ENCODE results near the gene TFG.

Gene TFG

DNA sequence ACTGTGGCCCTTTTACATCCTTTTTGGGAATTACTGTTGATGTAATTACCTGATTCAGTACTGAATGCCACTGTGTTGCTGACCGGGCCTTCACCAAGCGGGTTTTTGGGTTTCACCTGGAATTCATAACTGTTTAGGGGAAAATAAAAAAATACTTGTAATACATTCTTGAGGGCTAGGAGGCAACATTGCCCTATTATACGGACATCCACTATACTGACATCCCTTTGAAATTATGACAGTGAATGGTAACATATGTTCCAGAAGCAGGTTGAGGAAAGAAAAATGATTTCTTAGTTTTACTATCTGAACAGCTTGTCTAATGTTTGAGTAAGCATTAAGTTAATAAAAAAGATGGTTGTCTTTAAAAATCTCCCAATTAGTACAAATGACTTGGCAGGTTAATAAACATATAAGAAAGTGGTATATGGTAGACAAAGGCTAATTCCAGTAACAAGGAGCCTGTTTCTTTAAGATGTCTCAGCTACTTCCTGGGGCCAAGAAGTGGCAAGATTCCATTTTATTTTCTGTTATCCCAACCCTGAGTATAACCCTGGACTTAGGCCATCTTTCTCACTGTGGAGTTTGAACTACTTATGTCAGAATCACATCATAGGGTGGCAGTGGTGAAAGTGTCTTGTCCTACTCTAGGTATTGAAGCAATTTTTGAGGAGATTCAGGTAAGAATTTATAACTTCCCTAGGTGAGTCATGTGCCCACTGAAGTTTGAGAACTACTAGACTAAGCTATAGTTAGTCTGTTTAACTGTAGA is 45.5 kb downstream of the TFG start:
- no peak for DNase-seq (ENCODE audit: low read depth in 3 of 3)

DNA sequence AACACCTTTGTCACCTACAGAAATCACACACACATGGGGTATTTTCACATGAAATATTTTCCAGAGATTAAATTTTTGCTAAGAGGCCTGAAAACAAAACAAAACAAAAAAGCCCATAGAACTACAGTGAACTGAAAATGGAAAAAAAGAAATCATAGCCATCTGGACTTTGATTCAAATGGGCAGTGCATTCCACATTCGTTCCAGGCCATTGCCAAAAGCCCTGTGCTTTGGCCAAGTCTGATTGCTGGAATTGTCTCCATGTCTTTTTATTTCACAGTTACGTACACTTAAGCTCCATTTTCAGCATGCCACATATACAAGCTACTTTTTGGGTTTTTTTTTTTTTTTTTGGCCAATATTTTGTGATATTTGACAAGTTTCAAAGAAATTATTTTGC is 47.1 kb downstream of the TFG start:
- DNase-seq (ENCODE audit: low read depth in 3 of 3), result no peak

DNA sequence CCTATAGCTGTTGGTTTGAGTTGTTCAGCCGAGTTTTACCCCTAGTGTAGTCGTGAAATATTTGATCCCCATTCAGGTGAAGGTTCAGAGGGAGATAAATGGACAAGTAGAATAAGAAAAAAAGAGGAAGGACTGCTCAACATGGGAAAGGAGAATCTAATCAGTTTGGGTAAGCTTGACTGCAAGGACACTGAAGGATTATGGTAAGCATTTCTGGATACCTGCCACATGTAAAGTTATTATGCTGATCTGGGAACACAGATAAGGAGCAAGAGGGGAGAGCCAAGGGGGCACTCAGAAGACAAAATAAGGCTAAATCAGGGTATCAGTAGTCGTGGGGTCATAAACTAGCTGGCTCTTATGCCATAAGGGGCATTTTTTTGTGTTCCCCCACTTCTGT is 49.9 kb downstream of the TFG start:
- no peak for DNase-seq (ENCODE audit: low read depth in 3 of 3)

DNA sequence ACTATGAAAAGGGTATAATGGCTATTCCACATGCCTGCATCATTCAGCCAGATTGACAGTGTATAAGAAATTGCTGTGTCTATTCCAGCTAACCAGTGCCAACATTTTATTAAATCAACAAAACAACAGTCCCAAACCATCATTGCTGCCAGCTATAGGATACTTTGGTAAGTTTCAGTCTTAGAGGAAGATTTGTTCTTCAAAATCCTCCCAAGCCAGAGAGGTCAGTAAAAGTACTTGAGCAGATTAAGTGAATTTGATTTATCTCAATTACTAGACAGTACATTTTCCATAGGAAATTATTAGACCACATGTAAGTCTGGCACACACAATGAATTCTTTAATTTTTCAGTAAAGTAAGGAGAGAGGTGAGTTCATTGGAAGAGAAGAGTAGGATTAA is 50.7 kb downstream of the TFG start:
- no peak for DNase-seq (ENCODE audit: low read depth in 3 of 3)

DNA sequence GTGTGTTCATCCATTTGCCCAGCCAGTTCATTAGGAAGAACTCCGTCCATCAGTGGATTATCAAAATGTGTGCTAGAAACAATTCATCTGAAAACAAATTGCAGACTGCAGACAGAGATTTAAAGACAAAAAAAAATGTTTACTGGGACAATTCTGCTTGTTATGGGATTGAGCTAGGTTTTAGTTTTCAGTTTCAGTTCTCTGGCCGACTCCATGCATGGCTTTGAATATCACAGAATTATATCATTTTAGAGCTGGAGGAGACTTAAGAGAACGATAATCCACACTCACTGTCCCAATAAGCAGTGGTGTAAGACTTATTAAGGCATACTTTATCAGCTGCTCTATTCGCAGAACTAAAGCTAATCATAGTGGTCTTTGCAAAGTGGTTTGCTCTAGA is 51.1 kb downstream of the TFG start:
- no peak for DNase-seq (ENCODE audit: low read depth in 3 of 3)

DNA sequence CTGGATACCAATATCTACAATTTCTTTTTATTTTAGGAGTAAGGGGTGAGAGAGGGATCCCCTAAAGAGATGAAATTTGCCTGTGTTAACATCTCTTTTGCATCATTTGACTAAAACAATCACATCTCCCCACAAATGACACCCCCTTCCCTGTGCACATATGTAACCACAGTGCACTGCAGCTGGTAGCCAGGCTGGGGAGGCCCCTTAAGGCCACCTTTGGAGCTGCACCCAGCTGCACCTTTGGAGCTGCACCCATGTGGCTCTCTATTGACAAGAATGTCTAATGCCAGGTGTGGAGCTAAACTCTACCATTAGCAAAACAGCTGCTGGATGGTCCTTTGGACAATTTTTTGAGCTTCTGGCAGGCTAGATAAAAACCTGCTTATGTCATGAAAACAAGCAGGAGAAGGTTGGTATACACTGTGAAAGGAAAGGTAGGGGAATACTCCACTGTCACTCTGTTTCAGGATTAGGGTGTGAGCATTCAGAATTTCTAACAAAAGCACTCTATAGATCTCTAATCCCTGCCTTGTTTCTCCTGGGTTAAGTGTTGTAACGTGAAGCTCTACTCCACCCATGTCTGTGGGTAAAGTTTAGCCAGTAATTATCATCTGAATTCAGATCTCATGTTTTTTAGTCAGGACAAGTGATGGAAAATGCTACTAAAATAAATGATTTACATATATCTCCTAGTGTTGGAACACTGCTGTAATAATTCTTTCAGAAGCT is 52.1 kb downstream of the TFG start:
- DNase-seq (ENCODE audit: low read depth in 3 of 3), result no peak

DNA sequence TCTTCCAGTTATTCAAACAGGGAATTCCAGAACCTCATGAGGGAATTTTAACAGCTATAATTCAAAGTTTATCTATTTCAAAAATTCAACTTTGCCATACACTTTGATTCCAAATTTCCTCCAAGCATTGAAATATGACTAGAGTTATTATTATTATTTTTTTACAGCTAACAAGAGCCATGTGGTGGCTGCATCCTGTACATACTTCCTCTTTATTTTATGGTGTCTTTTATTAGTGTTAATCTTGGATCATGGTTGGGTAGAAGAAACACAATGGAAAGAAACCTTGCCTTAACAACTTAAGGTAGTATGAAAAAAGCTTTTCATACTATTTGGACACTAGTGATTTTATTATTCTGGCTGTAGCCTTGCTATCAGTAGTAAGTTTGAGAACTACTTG is 52.7 kb downstream of the TFG start:
- DNase-seq (ENCODE audit: low read depth in 3 of 3), result no peak

DNA sequence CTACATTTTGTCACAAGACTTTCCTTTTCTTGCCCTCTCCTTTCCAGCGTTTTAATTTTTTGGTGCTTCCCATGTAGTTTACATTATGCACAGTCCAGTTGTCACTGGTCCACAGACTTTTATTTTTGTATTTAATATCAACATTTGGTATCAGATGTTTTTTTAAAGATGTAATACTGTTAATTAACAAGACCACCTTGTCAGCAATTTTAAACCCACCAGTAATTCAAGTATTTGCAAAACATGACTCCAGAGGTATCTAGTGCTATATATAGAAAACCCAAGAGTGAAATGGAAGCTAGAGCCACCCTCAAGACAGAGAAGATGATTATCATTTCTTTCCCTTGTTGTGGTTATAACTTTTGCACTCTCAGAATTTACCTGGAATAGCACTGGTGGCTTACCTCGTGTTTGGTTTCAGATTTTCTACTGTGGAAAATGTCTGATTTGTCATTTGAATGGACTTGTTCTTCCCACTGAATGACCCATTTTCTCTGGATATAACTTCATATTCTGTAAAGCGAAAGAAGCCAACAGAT is 56.2 kb downstream of the TFG start:
- DNase-seq (ENCODE audit: low read depth in 3 of 3), result no peak

DNA sequence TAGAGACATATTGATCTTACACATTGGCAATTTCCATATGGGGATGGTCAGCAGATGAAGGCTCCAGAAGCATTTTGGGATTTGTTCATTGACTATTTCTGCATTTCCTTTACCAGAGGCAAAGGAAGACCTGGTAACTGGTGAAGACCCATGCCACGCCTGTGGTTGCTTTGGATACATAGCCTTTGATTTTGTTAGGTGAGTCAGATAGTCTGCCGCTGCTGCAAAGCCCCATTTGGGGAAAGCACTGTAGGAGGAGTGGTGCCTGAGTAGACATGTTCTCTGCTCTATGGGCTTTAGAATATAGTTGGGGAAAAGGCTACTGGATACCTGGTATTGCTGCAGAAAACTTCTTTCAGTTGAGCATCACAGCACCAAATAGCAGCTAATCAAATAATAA is 56.8 kb downstream of the TFG start:
- no peak for DNase-seq (ENCODE audit: low read depth in 3 of 3)

DNA sequence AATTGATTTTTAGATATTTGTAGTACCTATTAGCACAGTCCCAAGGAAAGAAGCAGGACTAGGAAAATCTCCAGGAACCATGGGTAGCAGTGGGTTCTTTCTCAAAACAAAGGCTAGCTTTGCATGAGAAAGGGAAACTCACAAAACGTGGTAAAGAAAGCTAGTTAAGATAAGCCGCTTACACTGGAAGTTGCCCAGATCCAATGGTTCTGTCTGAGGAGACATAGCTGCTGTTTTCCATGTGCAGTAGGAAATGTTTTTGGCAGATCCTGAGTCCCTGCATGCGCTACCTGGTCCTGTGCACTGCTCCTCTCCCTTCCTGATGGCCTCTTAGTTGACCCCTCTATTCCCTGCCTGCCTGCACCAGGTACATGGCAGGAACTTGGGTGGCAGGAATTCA is 60.4 kb downstream of the TFG start:
- DNase-seq (ENCODE audit: low read depth in 3 of 3), result no peak

DNA sequence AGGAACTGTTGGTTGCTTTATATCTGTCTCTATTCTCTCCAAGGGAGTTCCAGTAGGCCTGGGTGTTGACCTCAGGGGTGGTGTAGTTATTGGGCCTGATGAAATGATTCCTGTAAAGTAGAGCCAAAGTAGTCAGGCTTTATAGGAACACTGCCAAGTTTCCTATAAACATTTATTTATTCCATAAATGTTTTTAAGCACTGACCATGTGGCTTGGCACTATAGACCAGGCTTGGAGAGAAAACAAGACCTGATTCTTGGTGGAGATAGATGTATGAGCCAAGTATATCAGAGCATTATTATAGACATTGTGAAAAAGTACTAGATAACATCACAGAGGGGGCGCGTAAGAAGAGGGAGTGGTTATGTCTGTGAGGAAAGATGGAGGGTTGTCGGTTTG is 65.9 kb downstream of the TFG start:
- DNase-seq (ENCODE audit: low read depth in 3 of 3), result no peak

DNA sequence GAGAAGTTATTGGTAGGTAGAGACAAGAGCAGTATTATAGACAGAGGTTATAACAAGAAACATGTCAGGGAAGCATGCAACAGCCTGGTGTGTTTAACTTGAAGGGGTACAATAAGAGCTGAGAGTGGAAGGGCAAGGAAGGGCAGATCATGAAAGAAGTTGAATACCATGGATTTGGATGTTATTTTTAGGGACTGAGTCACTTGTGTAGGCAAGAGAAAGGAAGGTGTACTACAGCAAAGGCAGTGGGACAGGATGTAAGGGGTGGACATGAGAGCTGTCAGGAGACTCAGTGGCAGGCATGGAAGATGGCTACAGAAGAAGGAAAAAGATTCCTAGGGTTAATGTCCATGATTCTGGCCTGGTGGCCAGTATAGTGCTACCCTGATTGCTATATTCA is 66.4 kb downstream of the TFG start:
- DNase-seq (ENCODE audit: low read depth in 3 of 3), result no peak

DNA sequence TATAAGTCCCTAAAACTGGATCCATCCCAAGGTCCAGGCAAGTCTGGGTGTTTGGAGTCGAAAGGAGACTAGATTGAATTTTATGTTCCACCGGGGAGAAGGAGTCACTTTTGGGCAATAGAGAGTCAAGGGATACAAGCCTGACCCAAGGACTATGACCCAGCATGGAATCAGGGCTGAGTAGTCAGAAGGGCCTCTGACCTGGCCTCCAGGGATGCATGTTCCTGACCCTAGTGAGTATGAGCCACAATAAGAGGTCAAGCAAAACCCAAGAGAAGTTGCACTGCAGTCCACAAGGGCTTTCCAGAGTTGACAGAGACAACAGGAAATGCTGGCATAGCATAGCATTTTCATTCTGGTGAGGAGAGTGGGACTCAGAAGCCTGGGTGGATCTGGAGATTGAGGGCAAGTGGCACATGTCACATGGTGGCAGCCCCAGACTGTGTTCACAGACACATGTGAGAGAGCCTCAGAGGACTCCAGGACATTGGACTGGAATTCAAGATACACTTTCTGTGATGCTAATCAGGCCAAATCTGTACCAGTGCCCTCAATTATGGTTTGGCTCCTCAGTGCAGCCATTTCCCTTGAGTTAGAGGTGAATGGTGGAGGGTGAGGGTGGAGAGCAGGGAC is 66.9 kb downstream of the TFG start:
- no peak for DNase-seq (ENCODE audit: low read depth in 3 of 3)

DNA sequence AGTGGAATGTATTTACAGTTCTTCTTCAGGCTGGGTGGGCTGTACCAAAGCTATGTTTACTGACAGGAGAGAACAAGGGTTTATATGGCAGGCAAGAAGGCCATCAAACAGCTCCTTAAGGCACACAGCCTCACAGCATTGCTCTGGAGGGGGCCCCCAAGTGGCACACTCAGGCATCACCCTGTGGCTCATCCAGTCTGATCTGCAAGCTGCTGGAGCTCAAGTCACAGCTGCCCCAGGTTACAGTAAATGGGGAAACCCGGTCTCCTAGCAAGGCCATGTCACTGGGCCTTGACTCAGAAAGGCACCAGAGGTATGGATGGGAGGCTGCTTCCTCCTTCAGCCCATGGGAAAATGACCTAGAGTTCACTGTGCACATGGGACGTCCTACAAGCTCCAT is 67.5 kb downstream of the TFG start:
- DNase-seq (ENCODE audit: low read depth in 3 of 3), result no peak

DNA sequence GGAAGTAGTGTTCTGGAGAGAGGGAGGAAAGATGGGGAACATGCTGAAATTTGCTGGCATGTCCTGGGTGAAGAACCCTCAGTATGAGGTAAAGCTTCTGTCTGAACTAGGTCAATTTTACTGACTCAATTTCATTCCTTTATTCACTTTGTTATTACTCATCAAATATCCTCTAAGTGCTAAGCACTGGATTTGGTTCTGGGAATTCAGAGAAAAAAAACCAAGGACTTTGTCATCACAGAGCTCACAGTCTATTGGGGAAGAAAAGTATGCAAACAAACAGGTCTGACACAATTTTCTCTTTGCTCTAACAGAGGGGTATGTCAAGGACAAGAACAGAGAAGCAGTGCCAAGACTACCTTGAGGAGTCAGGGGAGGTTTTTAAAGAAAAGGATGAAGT is 68.0 kb downstream of the TFG start:
- DNase-seq (ENCODE audit: low read depth in 3 of 3), result no peak

DNA sequence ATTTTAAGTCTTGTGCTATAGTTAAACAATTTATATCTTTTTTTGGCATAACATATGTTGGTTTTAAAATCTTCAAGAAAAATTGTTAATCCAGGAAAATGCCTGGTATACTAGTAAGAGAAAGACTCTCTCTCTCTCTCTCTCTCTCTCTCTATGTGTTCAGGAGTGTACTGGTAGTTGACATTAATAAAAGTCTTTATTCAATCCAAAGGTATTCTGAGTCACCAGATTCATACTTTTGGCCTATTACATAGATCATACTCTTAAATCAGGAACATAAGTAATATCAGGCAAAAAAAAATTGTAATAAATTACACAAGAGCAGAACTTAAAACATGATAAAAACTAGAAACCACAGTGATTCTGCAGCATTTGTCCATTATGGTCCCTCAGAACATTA is 70.2 kb downstream of the TFG start:
- DNase-seq (ENCODE audit: low read depth in 3 of 3), result no peak

DNA sequence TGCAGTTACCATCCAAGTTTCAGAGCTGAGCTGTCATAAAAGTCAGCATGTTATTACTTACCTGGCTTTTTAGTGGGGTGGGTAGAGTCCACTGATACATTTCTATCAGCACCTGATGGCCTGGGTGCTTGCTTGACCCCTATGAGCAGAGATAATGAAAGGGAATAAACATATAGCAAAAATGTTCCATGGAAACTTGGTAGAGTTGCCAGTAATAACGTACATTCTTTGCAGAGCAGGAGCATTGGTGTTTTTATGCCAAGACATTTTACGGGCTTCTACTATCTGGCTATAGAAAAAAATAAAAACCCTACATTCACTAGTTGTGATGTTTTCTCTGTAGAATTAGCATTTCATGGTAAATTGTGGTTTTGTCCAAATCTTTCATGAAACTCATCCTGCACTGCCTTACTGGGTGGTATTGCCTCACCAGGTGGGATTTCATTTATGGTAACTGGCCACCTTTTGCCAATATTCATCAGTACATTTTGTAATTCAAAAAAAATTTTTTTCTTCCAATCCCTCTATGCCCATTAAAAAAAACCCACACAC is 70.9 kb downstream of the TFG start:
- DNase-seq (ENCODE audit: low read depth in 3 of 3), result no peak

DNA sequence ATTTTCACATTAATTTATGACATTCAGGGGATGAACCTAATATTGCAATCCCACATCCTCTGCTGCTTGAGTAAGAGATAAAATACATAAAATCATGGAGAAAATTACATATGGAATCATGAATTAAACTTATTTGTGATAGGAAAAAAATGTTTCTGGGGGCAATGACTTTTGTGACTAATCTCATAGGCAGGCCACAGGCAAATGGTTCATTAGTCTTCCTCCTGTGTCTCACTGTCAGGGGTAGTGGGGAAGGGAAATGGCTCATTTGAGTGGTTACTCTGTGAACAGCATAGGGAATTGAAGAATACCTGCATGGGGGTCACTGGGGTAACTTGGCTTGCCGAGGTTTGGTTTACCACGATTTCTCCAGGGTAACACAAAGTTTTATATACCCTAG is 72.0 kb downstream of the TFG start:
- DNase-seq (ENCODE audit: low read depth in 3 of 3), result no peak

DNA sequence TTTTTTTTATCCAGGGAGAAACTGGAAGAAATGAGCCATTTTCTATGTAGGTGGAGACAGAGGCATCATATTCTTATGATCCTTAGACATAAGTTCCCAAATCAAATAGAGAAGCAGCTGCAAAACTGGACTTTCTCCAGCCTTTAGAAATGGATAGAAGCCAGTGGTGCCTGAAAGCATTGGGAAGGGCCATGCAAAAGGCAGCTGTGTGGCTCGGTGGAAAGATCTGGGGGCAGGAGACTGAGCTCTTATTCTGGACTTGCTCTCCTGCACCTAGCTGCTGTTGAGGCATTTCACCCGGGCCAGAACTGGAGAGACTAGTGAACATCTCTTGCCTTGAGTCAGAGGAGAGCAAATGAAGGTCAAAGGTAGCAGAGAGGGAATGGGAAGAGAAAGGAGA is 73.1 kb downstream of the TFG start:
- DNase-seq (ENCODE audit: low read depth in 3 of 3), result no peak

DNA sequence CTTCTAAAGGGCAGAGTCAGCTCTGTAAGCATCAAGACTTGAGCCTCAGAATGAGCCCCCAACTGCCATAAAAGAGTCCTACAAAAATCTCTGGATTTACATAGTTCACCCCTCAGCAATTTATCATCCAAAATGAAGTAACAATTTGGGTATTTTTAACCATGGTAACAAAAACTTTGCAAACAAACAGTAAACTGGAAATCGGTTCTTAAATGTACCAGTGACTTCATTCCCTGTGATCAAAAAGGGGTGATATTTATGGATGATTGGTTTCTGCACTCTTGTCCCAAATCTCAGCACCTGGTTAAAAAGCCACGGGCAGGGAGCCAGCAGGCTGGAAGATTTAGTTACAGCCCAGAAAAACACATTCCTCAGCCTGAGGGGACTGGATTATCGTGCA is 73.6 kb downstream of the TFG start:
- no peak for DNase-seq (ENCODE audit: low read depth in 3 of 3)

DNA sequence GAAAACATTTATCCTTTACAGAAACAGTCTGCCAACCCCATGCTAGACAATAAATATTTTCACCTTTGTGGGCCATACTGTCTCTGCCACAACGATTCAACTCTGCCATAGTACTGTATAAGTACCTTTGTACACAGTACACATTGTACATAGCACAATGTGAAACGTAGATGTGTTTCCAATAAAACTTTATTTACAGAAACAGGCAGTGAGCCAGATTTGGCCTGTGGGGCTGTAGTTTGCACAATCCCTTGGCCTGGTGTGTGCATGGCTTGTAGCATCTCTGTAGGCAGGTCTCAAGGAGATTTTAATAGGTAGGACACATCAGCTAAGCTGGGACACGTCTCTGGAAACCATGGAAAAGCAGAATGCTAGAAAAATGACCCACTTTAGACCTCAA is 74.3 kb downstream of the TFG start:
- no peak for DNase-seq (ENCODE audit: low read depth in 3 of 3)

DNA sequence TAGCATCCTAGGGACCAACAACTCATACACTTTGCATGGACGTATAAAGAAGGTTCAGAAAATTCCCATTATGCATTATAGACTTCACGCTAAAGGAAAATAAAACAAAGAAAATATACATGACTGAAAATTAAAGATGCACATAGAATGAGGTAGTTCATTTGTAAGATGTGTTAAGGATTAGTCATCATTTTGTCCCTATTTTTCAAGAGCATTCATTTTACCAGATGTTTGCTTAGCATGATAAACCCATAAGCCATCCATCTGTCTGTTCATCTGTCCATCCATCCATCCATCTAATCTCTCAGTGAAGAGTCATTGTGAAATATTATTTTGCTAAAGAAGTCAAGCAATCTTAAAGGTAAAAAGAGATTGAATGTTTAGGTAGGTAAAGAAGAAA is 80.3 kb downstream of the TFG start:
- DNase-seq (ENCODE audit: low read depth in 3 of 3), result no peak

DNA sequence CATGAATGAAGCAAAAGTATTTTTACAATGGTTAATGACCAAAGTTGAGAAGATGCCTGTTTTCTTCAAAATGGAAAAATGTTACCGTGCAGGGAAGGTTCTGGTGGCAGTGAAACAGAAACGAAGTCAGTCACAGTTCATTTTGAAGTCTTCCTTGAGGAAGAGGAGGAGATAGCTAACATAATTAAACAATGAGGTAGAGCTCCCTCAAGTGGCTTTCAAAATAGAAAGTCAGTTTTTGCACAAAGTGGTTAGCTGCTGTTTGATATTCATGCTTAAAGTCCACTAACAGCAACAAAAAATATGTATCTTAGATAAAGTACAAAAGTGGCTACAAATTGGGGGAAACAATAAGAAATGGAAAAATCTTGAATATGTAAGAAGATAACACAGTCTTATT is 87.3 kb downstream of the TFG start:
- DNase-seq (ENCODE audit: low read depth in 3 of 3), result no peak

All from stimulated activated CD4-positive, alpha-beta T cell treated with anti-CD3 and anti-CD28 coated beads, TNF-alpha, amount 100 ng/mL, for 48 hours (primary cell).